HEK293 (cell line): Measurements from ENCODE around the gene TBC1D8.

Experiments used
- CTCF ChIA-PET: fragments of 350-600 bp; formaldehyde crosslinking; extraction: SDS; loops from one replicate; lab custom pipeline; 2021; ENCODE audit warnings: antibody characterized with exemption; lab: Yijun Ruan, JAX
- POLR2A ChIA-PET: fragments of 300-600 bp; formaldehyde crosslinking; extraction: SDS; loops from one replicate; lab custom pipeline; 2020; ENCODE audit warnings: antibody characterized with exemption, inconsistent platforms; lab: Yijun Ruan, JAX
- H3K27ac ChIP-seq: fragments of 200-500 bp; sonication (Bioruptor generic); 2 replicates; pipeline ENCODE4 v1.5.1; 2014; ENCODE audit warnings: low read depth, low read length, control low read depth, inconsistent platforms; ENCODE audit errors: extremely low read depth
- H3K36me3 ChIP-seq, 2 experiments: fragments of 200-500 bp in 1 of 2; sonication (Bioruptor generic) in 1 of 2; 1 replicate in 1 of 2; 2 replicates in 1 of 2; pipeline ENCODE4 v1.5.1; 2014 to 2017; ENCODE audit warnings: inconsistent platforms in 2 of 2, low read length in 2 of 2; ENCODE audit not compliant: control insufficient read depth in 2 of 2, insufficient read depth in 1 of 2
- H3K4me1 ChIP-seq: fragments of 200-500 bp; sonication (Bioruptor generic); 2 replicates; pipeline ENCODE4 v1.5.1; 2014; ENCODE audit warnings: mild to moderate bottlenecking, low read length, inconsistent platforms; ENCODE audit not compliant: control insufficient read depth, insufficient read depth
- H3K4me3 ChIP-seq: 2 replicates; pipeline ENCODE4 v1.5.1; 2011; ENCODE audit warnings: low read depth, mild to moderate bottlenecking, control low read depth, low read length, moderate library complexity
- H3K9me3 ChIP-seq: fragments of 200-500 bp; sonication (Bioruptor generic); 2 replicates; pipeline ENCODE4 v1.5.1; 2014; ENCODE audit warnings: low read depth, low read length, inconsistent platforms; ENCODE audit not compliant: control insufficient read depth, insufficient read depth
- IKZF3 ChIP-seq: fragments of 450-650 bp; IDR thresholded peaks from 2 replicates; pipeline ENCODE4 v1.5.0; 2018; ENCODE audit warnings: missing biosample characterization, mild to moderate bottlenecking, missing genetic modification characterization, moderate library complexity
- KLF1 ChIP-seq: fragments of 450-650 bp; formaldehyde crosslinking; IDR thresholded peaks from 2 replicates; pipeline ENCODE4 v1.5.1; 2016; ENCODE audit warnings: missing biosample characterization, missing genetic modification characterization
- KLF10 ChIP-seq: fragments of 450-650 bp; IDR thresholded peaks from 2 replicates; pipeline ENCODE4 v1.5.1; 2018; ENCODE audit warnings: missing biosample characterization, mild to moderate bottlenecking, missing genetic modification characterization
- PATZ1 ChIP-seq: fragments of 450-650 bp; formaldehyde crosslinking; IDR thresholded peaks from 2 replicates; pipeline ENCODE4 v1.5.1; 2016; ENCODE audit warnings: missing biosample characterization, missing genetic modification characterization
- PRDM2 ChIP-seq: fragments of 450-650 bp; formaldehyde crosslinking; IDR thresholded peaks from 2 replicates; pipeline ENCODE4 v1.5.1; 2016; ENCODE audit warnings: missing biosample characterization, missing genetic modification characterization, borderline replicate concordance
- TCF7L2 ChIP-seq: IDR thresholded peaks from 2 replicates; pipeline ENCODE4 v1.6.1; 2011; ENCODE audit warnings: low read depth, mild to moderate bottlenecking, inconsistent platforms, low read length, moderate library complexity, borderline replicate concordance
- ZNF16 ChIP-seq: fragments of 450-650 bp; formaldehyde crosslinking; IDR thresholded peaks from 2 replicates; pipeline ENCODE4 v1.5.1; 2016; ENCODE audit warnings: low read depth, missing biosample characterization, missing genetic modification characterization
- ZNF2 ChIP-seq: fragments of 450-650 bp; formaldehyde crosslinking; IDR thresholded peaks from 2 replicates; pipeline ENCODE4 v1.5.1; 2016; ENCODE audit warnings: missing biosample characterization, missing genetic modification characterization
- ZNF239 ChIP-seq: fragments of 450-650 bp; formaldehyde crosslinking; IDR thresholded peaks from 2 replicates; pipeline ENCODE4 v1.5.1; 2016; ENCODE audit warnings: missing biosample characterization, missing genetic modification characterization
- ZNF266 ChIP-seq: fragments of 450-650 bp; formaldehyde crosslinking; IDR thresholded peaks from 2 replicates; pipeline ENCODE4 v1.5.1; 2016; ENCODE audit warnings: missing biosample characterization, missing genetic modification characterization, low read depth
- ZNF398 ChIP-seq: fragments of 450-650 bp; formaldehyde crosslinking; IDR thresholded peaks from 2 replicates; pipeline ENCODE4 v1.5.1; 2017; ENCODE audit warnings: missing biosample characterization, missing genetic modification characterization
- ZNF513 ChIP-seq: fragments of 450-650 bp; IDR thresholded peaks from 2 replicates; pipeline ENCODE4 v1.5.1; 2018; ENCODE audit warnings: missing biosample characterization, missing genetic modification characterization
- ZNF530 ChIP-seq: fragments of 450-650 bp; formaldehyde crosslinking; IDR thresholded peaks from 2 replicates; pipeline ENCODE4 v1.5.1; 2016; ENCODE audit warnings: low read depth, missing biosample characterization, missing genetic modification characterization
- ZNF600 ChIP-seq: fragments of 450-650 bp; formaldehyde crosslinking; IDR thresholded peaks from 2 replicates; pipeline ENCODE4 v1.5.1; 2016; ENCODE audit warnings: missing biosample characterization, missing genetic modification characterization
- ZNF624 ChIP-seq: fragments of 450-650 bp; formaldehyde crosslinking; IDR thresholded peaks from 2 replicates; pipeline ENCODE4 v1.5.1; 2017; ENCODE audit warnings: missing biosample characterization, missing genetic modification characterization
- ZNF791 ChIP-seq: fragments of 450-650 bp; formaldehyde crosslinking; IDR thresholded peaks from 2 replicates; pipeline ENCODE4 v1.5.1; 2016; ENCODE audit warnings: missing biosample characterization, missing genetic modification characterization
- ZSCAN5A ChIP-seq: fragments of 450-650 bp; formaldehyde crosslinking; IDR thresholded peaks from 2 replicates; pipeline ENCODE4 v1.5.1; 2016; ENCODE audit warnings: missing biosample characterization, missing genetic modification characterization
- ZXDB ChIP-seq: fragments of 450-650 bp; formaldehyde crosslinking; IDR thresholded peaks from 2 replicates; pipeline ENCODE4 v1.5.1; 2016; ENCODE audit warnings: missing biosample characterization, missing genetic modification characterization

Gene TBC1D8

GRCh38 chr2:100974712-100975520 lies 176.3 kb downstream of the TBC1D8 start:
- POLR2A ChIA-PET = no interaction called here
- H3K4me3 ChIP-seq = no peak overlapping the region
- CTCF ChIA-PET = no interaction called here
- peaks cover 0 to 26% of the 10 kb centered on the region in 2 experiments; a peak in 1 of 3 replicates for H3K36me3 ChIP-seq
- H3K27ac ChIP-seq = no peak overlapping the region
- TF ChIP-seq ZNF239 (no peak), PATZ1 (tag by site-specific recombination) (no peak), TCF7L2 (no peak), ZNF600 (tag by site-specific recombination) (no peak), ZXDB (tag by site-specific recombination) (no peak), ZNF16 (no peak), ZNF513 (tag by site-specific recombination) (no peak), KLF10 (tag by site-specific recombination) (no peak), ZNF398 (no peak), ZNF624 (tag by site-specific recombination) (no peak)
- H3K9me3 ChIP-seq = no peaks in the 10 kb centered on the region
- H3K4me1 ChIP-seq = no peaks in the 10 kb centered on the region

GRCh38 chr2:100972452-100972851 lies 178.7 kb downstream of the TBC1D8 start:
- H3K9me3 ChIP-seq = no peaks in the 10 kb centered on the region
- H3K36me3 ChIP-seq = peaks cover 0 to 35% of the 10 kb centered on the region in 2 experiments; a peak in 1 of 3 replicates
- POLR2A ChIA-PET = no interaction called here
- CTCF ChIA-PET = interaction anchor here (1.0 kb wide), 1 partner anchor 545 kb away, joined by 3 read pairs; no protein-coding TSS in a partner anchor
- no peaks in the 10 kb centered on the region for H3K4me1 ChIP-seq
- H3K27ac ChIP-seq = no peak overlapping the region
- no peak overlapping the region for H3K4me3 ChIP-seq
- TF ChIP-seq ZNF266 (tag by site-specific recombination) = no peak
- TF ChIP-seq PRDM2 = no peak
- no peak for TF ChIP-seq ZNF530 (tag by site-specific recombination)
- TF ChIP-seq IKZF3 = no peak
- no peak for TF ChIP-seq KLF10 (tag by site-specific recombination)
- no peak for TF ChIP-seq ZNF791
- no peak for TF ChIP-seq ZNF2
- TF ChIP-seq KLF1 = no peak
- TF ChIP-seq ZNF398 = no peak
- no peak for TF ChIP-seq ZSCAN5A (tag by site-specific recombination)
